HG03442 (cell line): Measurements from ENCODE around the gene RANBP17.

Experiments
- ATAC-seq: cut with Tn5 transposase; IDR thresholded peaks from one replicate; pipeline ENCODE4 v1.9.1; 2021; ENCODE audit warnings: mild to moderate bottlenecking, moderate library complexity; ENCODE audit not compliant: unreplicated experiment

RANBP17 gene

DNA sequence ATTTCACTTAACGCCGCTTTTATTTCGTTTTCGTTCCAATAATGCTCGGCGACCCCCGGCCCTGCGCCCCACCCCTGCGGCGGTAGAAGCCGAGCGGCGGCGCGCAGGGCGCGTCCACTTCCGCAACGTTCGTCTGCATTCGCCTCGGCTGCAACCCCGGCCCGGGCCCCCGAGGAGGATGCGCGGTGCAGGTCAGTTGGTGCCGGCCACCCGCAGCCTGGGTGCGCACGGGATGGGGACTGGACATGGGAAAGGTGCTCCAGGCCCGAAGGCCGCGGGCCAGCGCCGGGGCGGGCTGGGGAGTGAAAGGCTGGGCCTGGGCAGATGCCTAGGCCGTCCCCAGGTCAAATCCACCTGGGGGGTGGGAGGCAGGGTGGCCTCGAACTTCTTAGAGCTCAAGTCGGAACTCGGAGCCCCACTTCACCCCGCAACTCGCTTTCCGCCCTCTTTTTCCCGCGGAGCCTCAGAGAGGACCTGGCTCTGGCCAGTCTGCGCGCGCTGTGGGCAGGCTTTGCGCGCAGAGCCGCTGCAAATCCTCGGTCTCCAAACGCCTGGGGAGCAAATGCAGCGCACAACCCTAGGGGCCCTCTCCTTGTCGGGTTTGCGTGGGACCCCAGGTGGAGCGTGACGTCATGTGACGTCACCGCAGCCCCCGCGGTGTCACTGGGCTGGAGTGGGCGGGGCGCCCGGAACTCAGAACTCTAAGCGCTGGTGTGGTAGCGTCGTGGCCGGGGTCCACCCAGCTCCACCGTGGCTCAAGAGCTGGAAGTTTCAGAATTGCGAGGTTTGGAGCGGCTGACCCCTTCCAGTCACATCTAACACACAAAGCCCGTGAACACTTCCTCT, 450.5 kb downstream of the RANBP17 start:
- ATAC-seq: no peak

DNA sequence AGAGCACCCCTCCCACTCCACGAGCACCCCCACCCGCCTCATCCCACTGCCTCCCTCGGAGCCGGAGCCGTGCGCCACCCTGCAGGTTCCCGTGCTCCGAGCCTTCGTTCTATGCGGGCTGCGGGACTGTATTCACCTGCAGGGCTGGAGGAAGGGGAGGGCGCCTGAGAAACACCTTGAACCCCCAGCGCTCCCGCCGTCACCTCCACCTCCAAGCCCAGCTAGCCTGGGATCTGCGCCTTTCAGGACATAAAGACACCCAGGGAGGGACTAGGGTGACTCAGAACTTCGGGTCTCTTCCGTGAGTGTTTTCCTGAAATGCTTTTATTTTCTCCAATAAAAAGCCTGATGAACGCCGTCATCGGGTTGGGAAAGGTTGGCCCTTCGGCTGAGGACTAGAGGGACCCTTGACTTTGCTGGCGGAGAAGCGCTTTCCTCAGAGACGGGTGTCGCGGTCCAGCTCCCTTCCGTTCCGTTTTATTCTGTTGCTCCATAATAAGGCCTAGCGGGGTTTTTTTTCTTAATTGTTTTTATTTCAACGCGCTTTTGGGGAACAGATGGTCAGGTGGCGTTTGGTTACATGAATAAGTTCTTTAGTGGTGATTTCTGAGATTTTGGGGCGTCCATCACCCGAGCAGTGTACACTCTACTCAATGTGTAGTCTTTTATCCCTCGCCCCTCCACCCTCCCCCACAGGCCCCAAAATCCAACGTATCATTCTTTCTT, 451.8 kb downstream of the RANBP17 start:
- ATAC-seq: no peak

DNA sequence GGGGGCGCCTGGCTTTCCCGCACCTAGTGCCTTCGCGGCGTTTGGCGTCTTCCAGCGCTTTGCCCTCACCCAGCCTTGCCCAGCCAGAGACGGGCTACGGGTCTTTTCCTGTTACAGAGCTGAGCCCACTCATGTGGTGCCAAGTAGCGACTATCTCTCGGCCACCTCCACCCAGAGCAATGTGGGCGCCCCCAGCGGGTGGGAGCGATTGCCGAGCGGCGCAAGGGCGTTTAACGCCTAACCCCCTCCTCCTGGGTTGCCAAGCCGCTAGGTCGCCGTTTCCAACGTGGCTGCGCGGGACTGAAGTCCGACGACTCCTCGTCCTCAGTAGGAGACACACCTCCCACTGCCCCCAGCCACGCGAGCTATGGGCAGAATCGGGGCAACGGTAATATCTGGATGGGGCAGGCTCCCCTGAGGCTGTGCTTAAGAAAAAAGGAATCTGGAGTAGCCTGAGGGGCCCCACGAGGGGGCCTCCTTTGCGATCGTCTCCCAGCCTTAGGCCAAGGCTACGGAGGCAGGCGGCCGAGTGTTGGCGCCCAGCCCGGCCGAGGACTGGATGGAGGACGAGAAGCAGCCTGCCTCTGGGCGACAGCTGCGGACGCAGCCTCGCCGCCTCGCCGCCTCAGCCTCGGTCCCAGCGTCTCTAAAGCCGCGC, 453.0 kb downstream of the RANBP17 start:
- ATAC-seq: no peak

DNA sequence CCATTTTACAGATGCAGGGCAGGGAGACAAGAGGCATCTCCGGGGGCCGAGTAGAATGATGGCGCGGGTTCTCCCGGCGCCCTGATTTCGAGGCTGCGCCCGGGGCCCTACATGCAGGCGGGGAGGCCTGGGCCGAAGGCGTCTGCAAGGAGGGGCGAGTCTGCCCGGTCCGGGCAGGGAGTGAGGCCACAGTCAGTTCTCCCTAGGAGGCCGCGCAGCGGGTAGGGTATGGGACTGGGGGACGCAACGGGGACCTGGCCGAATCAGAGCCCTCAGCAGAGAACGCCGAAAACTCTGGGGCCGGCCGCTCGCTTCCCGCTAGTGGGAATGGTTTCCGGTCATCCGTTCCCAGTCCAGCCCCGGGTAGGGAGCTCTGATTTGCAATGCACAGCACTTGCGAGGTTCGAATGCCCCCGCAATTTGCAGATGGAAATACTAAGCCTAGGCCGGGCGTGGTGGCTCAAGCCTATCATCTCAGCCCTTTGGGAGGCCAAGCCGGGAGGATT, 453.6 kb downstream of the RANBP17 start:
- ATAC-seq: no peak

DNA sequence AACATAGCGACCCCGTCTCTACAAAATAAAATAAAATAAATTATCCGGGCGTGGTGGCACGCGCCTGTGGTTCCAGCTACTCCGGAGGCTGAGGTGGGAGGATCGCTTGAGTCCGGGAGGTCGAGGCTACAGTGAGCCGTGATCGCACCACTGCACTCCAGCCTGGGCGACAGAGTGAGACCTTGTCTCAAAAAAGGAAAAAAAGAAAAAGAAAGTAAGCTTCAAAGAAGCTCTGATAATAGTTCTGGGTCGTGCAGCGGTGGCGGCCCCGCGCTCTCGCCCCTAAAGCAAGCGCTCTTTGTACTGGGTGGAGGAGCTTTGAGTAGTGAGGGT, 454.1 kb downstream of the RANBP17 start:
- no peak for ATAC-seq

DNA sequence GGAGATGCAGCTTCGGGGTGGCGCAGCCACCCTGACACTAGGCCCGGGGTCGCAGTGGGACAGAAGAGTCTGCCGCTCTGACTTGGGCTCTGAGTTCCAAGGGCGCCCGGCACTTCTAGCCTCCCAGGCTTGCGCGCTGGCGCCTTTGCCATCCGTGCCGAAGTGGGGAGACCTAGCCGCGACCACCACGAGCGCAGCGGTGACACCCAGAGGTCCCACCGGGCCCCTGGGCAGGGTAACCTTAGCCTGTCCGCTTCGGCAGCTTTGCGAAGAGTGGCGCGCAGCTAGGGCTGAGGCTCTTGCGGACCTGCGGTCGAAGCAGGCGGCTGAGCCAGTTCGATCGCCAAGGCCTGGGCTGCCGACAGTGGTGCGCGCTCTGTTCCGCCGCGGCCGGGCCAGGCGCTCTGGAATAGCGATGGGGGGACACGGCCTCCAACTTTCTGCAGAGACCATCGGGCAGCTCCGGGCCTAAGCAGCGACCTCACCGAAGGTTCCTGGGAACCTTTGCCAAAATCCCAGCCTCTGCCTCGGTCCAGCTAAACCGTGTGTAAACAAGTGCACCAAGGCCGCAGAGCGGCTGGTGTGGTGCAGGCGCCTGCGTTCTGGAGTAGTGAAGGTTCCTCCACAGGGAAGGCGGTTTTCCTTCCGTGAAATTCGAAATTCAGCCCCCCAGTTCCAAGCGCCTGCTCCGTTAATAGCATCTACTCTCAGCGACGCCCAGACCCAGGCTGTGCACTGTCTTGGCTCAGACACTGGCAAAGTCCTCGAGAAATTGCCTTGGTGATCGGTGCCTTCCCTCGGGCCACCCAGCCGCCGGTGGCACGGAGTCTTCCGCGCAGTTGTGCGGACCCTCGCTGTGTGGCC, 454.7 kb downstream of the RANBP17 start:
- ATAC-seq: no peak

DNA sequence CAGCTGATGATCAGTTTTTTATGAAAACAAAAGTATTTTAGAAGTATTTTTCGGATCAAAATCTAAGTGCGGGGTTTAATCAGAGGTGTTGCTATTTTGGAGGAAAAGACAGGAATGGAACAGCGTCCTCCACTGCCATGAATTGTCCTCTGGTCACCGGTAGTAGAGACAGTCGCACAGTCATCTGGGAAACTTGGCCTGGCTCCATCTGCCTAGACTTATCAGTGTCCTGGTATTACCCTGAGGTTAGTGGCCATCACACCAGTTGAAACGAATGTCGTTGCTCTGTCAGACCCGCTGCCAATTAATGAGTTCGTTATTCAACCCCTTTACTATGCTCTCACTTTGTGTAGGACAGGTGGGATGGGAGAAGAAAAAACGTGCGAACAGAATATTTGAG, 455.4 kb downstream of the RANBP17 start:
- no peak for ATAC-seq

DNA sequence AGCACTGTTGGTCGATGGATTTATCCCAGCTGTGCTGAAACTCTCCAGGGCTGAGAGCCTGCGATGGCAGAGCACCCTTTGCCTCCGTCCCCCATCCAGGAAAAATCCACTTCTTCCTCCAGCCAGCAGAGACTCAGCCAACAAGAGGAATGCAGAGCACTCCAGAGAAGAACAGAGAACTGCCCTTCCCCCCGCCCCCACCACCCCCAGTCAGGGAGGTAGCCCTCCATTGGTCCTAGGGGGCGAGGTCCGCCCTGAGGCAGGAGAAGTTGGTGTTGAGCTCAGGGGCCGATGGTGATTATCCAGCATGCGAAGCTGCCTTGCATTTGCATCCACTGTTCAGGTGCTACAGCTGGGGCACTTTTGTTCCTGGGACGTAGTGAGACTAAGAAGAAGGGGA, 456.2 kb downstream of the RANBP17 start:
- no peak for ATAC-seq

DNA sequence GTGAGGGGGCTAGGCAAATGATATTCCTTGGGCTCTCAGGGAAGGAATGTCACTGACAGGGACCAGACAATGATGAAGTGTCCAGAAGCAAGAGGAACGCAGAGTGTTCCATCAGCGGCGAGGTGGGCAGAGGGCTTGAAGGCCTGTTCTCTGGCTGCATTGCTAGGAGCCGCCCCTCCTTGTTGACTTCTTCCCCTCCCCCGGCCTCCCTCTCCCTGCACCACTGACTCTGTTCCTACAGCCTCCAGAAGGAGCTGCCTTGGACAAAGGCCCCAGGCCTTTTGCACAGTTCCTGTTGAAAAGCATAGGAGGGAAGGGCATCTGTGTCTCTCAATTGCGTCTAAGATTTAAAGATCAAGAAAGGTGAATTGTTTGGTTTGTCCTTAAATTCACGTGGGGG, 459.6 kb downstream of the RANBP17 start:
- ATAC-seq: no peak

DNA sequence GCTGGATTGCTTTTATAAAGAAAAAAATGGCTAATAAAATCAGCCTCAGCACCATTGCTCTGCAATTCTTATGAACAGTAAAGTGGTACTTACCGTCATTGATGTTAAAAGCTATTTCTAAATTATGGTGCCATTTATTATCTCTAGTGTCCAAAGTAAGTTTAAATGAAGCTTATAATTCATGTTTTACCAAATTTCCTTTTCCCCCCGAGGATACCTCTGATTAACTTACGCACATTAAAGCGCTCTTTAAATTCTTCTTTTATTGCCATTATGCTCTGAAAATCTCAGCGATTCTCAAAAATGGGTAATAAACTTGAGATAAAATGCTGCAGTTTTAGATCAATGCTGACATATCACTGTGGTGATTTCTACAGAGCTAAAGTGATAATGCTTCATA, 460.7 kb downstream of the RANBP17 start:
- no peak for ATAC-seq

DNA sequence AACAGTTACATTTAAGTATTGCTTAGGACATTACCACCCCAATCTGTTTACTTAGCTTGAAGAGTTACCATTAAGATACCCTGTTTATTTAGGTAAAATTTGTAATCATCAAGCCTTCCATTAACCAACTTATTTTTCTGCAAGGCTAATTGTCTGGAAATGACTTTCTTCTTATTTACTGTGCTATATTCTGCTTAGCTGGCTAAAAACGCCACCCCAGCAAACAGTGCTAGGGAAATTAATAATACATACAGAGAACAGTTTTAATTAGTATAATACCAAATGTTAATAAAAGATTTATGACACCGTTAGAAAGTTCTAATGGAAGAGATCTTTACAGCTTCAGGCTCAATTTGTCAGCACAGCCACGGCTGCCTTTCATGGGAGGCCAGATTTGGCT, 461.2 kb downstream of the RANBP17 start:
- no peak for ATAC-seq

DNA sequence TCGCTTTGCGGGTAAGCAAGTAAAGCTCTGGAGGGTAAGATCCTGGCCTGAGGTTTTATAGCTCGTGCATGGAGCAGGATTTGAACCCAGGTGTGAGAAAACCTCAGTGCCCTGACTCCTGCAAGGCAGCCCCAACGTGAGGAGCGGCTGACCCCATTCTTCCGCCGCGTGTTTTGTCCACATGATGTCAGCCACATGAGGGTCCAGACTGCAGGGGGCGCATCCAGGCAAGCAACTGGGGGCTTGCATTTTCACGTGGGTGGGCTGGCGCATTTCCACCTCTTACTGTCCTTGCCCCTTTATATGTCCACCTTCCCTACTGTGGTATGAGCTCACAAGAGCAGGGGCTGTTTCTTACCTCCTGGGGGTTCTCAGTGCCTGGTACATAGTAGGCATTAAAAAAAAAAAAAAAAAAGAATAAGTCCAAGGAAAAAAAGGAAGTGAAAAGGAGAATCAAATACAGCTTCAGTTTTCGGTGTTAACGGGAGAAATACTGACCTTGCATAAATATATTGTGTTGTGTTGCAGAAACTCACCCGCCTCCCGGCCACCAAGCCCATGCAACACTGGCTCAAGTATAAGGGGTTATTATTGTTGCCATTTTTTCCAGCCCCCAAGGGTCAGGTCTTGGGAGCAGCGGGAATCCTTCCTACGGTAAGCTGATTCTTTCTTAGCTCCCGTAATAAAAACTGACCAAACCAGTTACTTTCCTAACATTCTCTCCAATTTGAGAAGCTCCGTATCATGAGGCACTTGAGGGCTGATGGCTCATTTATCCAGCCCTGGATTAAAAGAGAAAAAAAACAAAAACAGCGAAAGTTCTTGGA, 462.2 kb downstream of the RANBP17 start:
- no peak for ATAC-seq

DNA sequence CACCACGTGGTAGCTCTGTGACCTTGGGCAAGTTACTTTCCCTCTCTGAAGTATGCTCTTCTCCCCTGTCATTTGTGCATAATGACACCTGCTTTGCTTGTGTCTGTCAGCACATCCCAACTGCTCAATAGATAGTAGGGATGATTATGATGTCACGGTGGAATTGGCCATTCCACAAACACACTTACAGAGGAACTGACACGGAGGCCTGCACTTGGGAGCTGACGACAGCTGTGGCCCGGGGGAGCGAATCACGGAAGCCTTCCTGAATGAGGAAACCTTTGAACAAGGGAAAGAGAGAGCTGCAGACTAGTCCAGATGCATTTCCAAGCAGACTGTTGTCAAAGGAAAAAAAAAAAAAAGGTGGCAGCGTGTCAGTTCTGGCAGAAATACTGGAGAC, 468.2 kb downstream of the RANBP17 start:
- ATAC-seq: no peak

DNA sequence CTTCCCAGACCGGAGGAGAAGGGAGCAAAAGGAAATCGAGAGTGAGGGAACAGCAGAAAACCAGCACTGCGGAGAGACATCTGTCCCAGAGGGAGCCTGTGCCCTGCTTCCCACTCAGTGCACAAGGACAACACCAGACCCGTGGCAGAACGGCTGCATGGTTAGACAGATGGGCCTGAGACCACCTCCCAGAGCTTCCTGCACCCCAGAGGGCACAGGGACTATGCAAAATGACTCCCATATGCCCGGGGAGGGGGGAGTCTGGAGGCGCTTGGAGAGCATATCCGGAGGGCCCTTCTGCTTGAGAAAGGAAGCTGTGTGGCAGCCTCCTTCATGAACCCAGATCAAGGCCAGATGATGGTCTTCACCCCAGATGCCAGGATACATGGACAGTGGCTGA, 473.8 kb downstream of the RANBP17 start:
- no peak for ATAC-seq

DNA sequence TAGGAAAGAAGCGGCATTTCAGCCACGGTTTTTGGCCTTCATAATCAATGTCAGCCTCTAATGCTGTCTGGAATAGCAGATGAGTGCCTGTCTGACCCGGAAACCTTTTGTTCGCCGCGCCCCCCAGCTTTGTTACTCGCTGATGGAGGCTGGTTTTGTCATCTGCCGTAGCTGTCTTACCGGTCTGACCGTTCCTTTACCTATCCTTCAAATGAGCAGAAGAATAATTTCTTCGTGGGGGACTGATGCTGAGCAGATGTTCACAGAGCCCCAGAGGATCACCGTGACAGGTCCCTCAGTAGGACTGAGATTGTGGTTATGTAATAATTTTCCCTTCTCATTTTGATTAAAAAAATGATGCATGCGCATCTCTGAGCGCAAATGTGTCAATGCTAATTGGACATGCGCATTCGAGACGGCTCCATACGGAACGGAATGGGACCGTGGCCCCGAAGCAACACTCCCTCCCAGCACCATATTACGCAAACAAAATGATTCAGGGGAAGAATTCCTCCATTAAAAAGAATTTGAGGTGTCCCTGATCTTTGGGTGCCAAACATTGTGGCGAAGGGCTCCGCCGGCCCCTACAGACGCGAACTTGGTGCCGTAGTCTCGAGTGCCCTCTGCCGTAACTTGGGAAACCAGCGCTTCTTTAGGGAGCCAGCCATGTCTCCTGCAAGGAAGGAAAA, 474.8 kb downstream of the RANBP17 start:
- no peak for ATAC-seq

DNA sequence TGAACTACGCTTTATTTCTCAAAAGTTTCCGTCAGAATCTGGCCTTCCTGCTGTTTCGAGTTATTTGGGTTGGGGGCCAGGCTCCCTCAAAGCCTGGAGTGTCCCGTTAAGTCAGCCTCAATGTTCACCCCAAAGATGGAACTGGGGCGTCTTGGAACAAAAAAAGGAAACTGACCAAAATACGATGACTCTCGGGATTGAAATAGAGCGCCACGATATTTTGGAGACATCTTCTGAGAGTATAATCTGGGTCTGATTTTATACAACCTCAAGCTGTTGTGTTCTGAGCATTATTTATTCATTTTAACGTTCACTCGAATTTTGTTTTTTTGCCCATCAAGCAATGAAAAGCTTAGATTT, 475.4 kb downstream of the RANBP17 start:
- ATAC-seq: no peak

DNA sequence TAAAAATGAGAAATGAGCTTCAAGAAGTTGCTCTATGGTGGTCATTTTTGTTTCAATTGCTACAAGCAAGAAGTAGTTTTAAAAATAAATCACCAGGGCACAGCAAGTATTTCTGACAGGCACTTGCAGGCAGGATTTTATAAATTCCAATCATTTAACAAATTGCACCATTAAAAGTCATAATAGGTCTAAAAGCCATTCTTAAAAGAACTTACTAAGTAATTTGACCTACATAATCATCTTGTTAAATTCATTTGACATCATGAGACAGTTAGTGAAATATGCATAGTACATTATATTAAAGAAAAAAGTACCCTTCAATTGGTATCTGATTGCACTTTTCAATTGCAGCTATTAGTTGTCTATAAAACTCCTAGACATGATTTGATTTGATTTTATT, 478.2 kb downstream of the RANBP17 start:
- ATAC-seq: no peak

DNA sequence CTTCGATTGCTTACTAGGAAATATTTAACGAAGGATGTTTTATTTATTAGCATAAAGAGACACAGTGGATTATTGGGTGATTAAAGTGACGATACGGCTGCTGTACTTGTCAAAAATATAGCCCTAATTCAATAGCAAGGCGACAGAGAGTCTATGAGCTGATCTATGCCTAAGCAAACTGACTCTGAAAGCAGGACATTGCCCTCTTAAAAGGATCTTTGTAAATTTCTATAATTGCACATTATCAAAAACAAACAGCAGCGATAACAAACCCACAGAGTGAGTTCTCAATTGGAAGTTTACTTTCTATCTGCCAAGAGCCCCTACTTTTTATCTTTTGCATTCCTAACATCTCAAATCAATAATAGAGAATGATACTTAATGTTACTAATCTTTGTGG, 478.7 kb downstream of the RANBP17 start:
- ATAC-seq: no peak

DNA sequence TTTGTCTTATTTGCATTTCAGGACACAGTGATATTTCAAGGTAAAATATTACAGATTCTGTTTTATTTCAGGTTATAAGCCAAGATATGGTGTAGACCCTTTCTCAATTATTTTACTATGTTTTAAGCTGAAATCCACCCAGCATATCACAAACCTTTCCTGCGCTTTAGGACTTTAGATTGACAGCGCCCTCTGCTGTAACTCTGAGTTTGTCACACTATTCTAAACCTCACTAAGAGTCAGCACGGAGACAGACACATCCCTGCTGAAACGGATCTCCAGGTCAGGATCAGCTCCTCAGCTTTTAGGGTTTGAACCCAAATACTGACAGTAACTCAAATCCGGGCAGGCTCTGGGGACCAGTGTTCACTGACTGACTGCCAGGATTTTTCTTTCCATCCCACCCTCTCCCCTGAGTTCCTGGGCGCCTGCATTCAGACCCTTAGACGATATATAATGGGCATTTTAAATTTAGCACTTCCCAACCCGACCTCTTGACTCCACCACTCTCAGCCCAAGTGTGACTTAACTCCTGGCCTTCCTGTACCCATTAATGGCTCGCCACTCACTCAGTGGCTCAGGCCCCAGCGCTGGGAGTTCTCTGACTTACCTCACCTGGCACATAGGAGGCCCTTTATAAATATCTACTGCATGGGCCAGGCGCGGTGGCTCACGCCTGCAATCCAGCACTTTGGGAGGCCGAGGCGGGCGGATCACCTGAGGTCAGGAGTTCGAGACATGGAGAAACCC, 480.7 kb downstream of the RANBP17 start:
- no peak for ATAC-seq
